ENCODE data around the gene STK39. TPM values are rescaled to one million over a fixed set of nuclear protein-coding genes. Genes with fewer than 3 reads are reported as not detected.

STK39 gene
- total RNA-seq, 1 experiment from 2014 or later = 27.4 TPM

- DNase-seq (ENCODE audit: low read depth) = no peak
These were observed 285.8 kb downstream of the STK39 start for GRCh38 chr2:167961536-167962048.

DNA sequence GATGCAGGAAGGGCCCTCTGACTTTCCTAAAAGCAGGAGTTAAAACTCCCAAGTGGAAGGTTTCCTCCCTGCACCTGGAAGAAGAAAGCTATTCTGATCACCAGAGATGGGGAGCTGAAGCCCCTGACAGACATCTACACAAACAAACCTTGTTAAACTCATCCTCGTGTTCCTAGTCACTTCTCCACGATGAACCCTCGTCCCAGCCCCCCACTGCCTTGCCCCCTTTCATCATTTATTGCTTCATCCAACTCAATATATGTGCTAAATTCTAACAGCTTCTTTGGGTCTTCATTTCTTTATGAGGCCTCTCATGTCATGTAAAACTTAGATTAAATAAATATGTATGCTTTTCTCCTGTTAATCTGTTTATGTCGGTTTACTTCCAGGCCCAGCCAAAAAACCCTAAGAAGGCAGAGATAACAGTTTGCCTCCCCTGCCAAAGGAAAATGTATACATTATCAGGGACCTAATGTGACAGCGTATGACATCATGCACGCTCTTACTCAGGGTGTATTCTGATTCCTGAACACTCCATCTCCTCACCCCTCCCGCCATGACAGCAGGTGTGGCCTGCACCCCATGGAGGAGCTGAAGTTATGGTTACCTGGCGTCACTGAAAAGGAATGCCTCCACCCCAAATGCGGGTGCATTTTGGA is 287.2 kb downstream of the STK39 start:
- DNase-seq (ENCODE audit: low read depth) = no peak

DNA sequence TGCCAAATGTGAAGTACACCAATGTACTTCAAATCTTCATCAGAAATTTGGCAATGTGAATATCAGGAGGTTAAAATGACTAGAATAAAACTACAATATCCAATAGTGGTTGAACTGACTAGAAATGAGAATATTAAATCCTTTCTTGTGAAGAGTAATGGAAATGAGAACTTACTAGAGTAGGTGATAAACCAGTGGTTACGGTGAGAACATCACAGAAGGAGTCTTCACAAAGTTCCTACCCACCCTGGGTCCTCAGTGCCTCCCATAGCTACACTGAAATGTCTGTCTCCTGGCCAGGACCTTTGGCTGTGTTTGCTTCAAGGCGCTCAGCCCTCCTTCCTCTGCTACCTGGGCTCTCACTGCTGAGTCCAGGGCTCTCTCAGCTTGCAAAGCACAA is 289.7 kb downstream of the STK39 start:
- DNase-seq (ENCODE audit: low read depth) = no peak

GRCh38 chr2:167955264-167955906 is 292.0 kb downstream of the STK39 start:
- no peak for DNase-seq (ENCODE audit: low read depth)

GRCh38 chr2:167954495-167954894 is 292.9 kb downstream of the STK39 start:
- DNase-seq (ENCODE audit: low read depth) = no peak

GRCh38 chr2:167953776-167954175 is 293.6 kb downstream of the STK39 start:
- DNase-seq (ENCODE audit: low read depth) = no peak

GRCh38 chr2:167950571-167950970 is 296.8 kb downstream of the STK39 start:
- no peak for DNase-seq (ENCODE audit: low read depth)

DNA sequence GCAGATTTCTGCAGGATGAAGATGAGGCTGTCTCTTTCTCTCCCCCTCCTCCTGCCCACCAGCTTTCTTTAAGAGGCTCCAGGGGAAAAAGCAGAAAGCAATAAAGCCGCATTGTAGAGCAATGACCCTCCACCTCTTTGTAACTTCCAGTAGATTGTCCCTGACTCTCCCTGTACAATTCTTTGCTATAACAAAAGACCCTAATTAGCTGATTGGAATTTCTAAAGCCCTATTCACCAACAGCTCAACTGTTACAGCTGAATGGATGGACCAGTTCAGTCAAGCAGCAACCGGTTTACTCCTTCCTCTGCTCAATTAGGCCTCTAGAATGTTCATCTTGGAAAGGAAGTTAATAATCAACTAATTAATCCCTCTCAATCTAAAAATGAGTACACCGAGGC is 301.0 kb downstream of the STK39 start:
- DNase-seq (ENCODE audit: low read depth) = no peak

- DNase-seq (ENCODE audit: low read depth) = no peak
These were observed 301.6 kb downstream of the STK39 start for GRCh38 chr2:167945660-167946368.

DNA sequence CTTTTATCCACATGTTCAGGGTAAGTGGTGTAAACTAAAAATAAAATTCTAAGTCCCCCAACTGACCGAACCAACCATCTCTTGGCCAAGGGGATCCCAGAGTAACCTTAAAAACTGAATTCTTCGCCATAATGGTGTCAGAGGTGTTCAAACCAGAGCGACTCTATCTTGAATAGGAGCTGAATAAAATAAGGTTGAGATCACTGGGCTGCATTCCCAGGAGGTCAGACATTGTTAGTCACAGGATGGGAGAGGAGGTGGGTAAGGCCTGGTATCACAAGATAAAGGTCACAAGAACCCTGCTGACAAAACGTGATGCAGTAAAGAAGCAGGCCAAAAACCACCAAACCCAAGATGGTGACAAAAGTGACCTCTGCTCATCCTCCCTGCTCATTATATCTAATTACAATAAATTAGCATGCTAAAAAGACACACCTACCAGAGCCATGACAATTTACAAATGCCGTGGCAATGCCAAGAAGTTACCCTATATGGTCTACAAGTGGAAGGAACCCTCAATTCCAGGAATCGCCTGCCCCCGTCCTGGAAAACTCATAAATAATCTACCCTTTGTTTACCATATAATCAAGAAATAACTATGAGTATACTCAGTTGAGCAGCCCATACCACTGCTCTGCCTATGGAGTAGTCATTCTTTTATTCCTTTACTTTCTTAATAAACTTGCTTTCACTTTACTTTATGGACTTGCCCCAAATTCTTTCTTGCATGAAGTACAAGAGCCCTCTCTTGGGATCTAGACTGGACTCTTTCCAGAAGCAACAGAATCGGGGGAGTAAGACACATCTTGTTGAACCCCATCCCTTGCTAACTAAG is 302.4 kb downstream of the STK39 start:
- DNase-seq (ENCODE audit: low read depth) = no peak

DNA sequence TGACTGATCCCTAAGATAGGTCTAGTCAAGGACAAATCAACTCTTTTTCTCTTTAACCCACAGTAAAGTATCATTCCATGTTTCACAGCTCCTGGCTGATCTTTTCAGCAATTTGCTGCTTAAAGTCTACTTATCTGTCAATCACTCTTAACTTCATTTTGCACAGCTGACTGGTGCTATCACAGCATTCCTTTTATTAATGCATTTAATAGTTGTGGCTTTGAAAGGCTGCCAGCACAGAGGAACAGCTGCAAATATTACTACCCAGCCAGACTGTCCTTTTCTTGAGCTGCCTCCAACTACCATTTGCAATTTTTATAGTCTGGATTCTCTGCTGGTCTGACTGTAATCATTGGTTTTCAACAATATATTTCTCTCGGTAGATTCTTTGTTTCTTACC is 303.5 kb downstream of the STK39 start:
- DNase-seq (ENCODE audit: low read depth) = no peak

GRCh38 chr2:167943368-167943767 is 304.0 kb downstream of the STK39 start:
- DNase-seq (ENCODE audit: low read depth) = no peak

DNA sequence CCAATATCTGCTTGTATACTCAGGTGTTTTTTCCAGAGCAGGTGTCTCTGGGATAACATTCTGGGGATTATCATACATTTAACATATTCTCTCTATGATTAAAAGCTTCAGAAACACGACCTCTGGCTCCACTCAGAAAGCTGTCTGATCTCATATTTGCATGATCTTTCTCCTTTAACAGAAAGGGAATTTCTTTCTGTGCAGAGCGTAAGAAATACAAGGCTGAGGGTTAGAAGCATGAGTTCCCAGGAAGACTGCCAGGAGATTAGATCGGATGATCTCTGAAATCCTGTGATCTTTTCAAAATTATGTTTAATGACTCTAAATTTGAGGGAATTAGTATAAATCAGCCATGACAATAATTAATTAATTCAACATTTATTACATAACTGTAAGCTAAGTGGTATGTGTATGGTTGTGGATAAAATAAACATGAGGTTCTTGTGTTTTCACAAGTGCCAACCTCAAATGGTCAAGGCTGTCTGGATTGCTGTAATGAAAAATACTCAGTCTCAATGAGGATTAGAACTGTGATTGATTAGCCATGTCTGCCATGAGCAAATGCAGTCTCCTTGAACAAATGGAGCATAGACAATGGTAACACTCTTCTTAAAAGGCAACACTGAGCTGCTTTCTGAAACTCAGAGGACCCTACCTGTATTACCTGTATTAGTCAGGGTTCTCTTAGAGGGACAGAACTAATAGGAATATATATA is 304.9 kb downstream of the STK39 start:
- DNase-seq (ENCODE audit: low read depth) = no peak

GRCh38 chr2:167941604-167942003 is 305.8 kb downstream of the STK39 start:
- DNase-seq (ENCODE audit: low read depth) = no peak

DNA sequence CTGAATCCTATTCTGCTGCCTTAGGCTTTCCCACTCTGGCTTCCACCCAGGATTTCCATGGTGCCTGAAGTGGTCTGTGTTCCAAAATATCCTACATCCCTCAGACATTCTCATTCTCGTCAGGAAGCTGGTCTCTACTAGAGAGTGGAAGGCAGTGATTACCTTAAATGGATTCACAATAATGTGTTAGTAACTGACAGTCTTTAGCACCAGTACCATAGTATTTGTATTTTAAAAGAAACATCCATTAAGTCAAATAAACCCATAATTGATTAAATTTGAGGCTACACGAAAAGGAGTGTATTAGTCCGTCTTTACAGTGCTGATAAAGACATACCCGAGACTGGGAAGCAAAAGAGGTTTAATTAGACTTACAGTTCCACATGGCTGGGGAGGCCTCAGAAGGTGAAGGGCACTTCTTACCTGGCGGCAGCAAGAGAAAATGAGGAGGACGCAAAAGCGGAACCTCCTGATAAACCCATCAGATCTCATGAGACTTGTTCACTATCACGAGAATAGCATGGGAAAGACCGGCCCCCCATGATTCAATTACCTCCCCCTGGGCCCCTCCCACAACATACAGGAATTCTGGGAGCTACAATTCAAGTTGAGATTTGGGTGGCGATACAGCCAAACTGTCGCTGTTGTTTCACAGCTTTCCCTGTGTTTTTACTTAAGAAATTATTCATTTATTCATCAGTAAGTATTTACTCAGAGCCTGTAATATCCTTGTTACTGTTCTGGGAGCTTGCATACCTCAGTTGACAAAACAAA is 306.5 kb downstream of the STK39 start:
- no peak for DNase-seq (ENCODE audit: low read depth)

DNA sequence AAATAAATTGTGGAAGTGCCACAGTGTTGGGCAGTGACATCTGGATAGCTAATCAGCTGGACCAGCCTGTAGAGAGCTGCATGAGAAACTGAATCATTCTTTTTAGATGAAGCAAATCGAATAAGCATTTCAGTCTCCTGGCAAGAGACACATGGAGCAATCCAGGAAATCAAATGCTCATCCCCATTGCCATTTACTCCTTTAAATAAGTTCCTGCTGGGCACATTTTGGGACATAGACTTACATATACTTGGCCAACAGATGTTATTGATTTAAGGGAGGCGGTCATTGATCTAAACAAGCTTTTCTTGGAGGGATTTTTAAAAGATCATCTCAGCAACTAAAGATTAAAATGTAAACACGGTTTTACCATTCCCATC is 307.1 kb downstream of the STK39 start:
- DNase-seq (ENCODE audit: low read depth) = no peak

- DNase-seq (ENCODE audit: low read depth) = no peak
These were observed 307.7 kb downstream of the STK39 start for GRCh38 chr2:167939514-167940345.

DNA sequence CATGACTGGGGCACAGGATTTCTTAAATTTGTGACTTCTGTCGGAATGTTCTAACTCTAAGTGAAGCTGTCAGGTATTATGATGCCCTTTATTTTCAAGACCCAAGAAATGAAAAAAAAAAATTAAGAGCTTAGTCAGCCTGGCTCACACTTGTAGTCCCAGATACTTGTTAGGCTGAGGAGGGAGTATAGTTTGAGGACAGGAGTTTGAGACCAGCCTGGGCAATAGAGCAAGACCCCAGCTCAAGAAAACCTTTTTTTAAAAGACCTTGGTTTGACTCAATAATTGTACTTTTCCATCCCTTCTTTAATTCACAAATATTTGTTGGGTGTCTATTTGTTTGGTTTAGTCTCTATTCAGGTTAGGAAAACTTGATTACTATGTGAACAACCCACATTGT is 310.0 kb downstream of the STK39 start:
- no peak for DNase-seq (ENCODE audit: low read depth)

DNA sequence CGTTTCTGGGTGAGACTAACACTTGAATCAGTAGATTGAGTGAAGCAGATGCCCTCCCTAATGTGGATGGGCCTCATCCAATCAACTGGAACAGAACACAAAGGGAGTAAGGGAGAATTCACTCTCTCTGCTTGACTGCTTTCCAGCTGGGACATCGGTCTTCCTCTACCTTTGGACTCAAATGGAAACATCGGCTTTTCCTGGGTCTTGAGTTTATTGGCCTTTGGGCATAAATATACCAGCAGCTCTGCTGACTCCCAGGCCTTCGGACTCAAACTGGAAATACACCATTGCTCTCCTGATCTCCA is 311.6 kb downstream of the STK39 start:
- no peak for DNase-seq (ENCODE audit: low read depth)

Measured in RPMI7951 (cell line).